Coronary artery (tissue), 2 donors: Measurements from ENCODE around the gene LCN9.

Source experiments
- DNase-seq: peaks from one replicate; pipeline ENCODE4 v3.0.0-alpha.2; 2017; ENCODE audit warnings: low spot score
- H3K27ac ChIP-seq, 2 donors: fragments of 200-600 bp; sonication (generic); one replicate each; pipeline ENCODE4 v1.5.1; 2016 to 2019
- H3K4me3 ChIP-seq: fragments of 200-600 bp; sonication (generic); 2 replicates; pipeline ENCODE4 v1.5.1; 2016; ENCODE audit warnings: mild to moderate bottlenecking, moderate library complexity
- CTCF ChIP-seq: fragments of 200-600 bp; sonication (generic); IDR thresholded peaks from one replicate; pipeline ENCODE4 v1.5.1; 2019; ENCODE audit warnings: antibody characterized with exemption

The LCN9 gene

DNA sequence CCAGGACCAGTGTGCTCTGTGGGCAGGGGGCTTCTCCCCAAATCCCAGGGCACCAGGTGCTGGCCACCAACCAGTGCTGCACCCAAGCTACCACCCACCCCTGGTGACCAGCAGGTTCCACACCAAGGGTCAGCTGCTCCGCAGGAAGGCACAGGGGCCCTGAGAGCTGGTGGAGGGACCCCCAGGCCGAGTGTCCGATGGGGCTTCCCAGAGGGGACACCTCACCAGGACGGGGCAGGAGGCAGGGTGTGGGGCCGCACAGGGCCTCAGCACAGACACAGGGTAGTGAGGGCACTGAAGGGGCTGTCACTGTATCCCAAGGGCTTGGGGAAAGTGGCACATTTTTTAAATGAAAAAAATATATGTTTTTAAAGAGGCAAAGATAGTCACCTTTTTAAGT lies 18.1 kb downstream of the LCN9 start:
- TF ChIP-seq CTCF = no peak
- H3K4me3 ChIP-seq = no peak overlapping the region
- no peak for DNase-seq

GRCh38 chr9:135683401-135684034 lies 20.4 kb downstream of the LCN9 start:
- H3K4me3 ChIP-seq = no peak overlapping the region
- TF ChIP-seq CTCF = no peak
- no peak for DNase-seq
- H3K27ac ChIP-seq = no peak overlapping the region

More for the DNA sequence above, 18.1 kb downstream of the LCN9 start:
- no peak overlapping the region for H3K27ac ChIP-seq

DNA sequence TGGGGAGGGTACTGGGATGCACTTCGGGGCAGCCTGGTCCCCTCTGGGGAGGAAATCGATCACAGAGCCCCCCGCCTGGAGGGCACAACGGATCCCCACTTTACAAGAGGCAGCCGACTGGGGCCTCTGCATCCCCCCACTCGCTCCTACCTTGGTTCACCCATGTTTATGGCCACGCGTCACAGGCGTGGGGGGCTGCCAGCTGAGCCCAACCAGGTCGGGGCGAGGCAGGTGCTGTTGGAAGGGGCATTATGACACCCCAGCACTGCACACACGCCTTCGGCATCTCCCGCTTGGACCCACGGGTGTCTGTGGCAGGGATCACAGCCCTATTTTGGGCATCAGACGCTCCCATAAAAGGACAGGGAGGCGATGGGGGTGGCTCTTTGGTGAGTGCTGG lies 21.6 kb downstream of the LCN9 start:
- H3K27ac ChIP-seq = no peak overlapping the region
- DNase-seq = no peak
- TF ChIP-seq CTCF = no peak
- no peak overlapping the region for H3K4me3 ChIP-seq

- no peak for TF ChIP-seq CTCF
- DNase-seq = no peak
- H3K27ac ChIP-seq = no peak overlapping the region
- no peak overlapping the region for H3K4me3 ChIP-seq
Observed at GRCh38 chr9:135687216-135687615, 24.1 kb downstream of the LCN9 start.

GRCh38 chr9:135689011-135689410 lies 25.9 kb downstream of the LCN9 start:
- TF ChIP-seq CTCF = no peak
- no peak overlapping the region for H3K27ac ChIP-seq
- H3K4me3 ChIP-seq = no peak overlapping the region
- DNase-seq = no peak

GRCh38 chr9:135690836-135691570 lies 27.9 kb downstream of the LCN9 start:
- no peak for TF ChIP-seq CTCF
- Histone ChIP-seq H3K4me3 (no peak overlapping the region), H3K27ac (no peak overlapping the region)
- no peak for DNase-seq

- DNase-seq = no peak
- TF ChIP-seq CTCF = no peak
- no peak overlapping the region for H3K4me3 ChIP-seq
- H3K27ac ChIP-seq = no peak overlapping the region
Observed at GRCh38 chr9:135692410-135692809, 29.3 kb downstream of the LCN9 start.
